Measurements from ENCODE around the gene PRKAR1B.

DNA sequence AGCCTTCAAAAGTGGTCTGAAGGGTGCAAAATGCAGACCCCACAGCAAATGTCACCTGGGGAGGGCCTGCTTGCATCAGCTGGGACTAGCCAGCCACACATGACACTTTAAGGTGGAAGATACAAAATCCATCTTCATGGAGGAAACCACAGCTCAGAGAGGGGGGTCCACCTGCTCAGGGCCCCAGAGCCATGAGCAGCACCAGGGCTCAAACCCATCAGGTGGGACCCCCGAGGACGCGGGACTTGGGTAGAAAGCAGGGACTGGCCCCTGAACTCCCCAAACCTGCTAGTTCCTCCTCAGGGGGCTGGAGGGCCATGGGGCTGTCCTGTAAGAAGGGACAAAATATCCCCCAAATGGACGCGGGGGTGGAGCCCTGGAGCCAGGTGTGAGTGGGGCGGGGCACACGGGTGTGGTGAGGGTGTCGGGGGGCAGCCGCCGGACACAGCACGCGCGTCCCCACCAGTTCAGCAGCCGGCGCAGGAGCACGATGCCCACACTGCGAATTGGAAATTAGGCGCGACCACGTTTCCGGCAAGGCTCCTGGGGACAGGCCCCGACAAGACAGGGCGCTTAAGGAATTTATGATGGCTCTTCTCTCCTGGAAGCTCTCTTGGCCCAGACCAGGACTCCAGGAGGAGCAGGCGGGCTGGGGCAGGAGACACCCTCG lies 215.5 kb downstream of the PRKAR1B start:
- TF ChIP-seq, protein P1, sequence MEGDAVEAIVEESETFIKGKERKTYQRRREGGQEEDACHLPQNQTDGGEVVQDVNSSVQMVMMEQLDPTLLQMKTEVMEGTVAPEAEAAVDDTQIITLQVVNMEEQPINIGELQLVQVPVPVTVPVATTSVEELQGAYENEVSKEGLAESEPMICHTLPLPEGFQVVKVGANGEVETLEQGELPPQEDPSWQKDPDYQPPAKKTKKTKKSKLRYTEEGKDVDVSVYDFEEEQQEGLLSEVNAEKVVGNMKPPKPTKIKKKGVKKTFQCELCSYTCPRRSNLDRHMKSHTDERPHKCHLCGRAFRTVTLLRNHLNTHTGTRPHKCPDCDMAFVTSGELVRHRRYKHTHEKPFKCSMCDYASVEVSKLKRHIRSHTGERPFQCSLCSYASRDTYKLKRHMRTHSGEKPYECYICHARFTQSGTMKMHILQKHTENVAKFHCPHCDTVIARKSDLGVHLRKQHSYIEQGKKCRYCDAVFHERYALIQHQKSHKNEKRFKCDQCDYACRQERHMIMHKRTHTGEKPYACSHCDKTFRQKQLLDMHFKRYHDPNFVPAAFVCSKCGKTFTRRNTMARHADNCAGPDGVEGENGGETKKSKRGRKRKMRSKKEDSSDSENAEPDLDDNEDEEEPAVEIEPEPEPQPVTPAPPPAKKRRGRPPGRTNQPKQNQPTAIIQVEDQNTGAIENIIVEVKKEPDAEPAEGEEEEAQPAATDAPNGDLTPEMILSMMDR (IDR thresholded peaks at IDR 0.05), result no peak
- TF ChIP-seq SIN3A (IDR thresholded peaks at IDR 0.05; ENCODE audit: borderline replicate concordance, insufficient read depth, low read depth, low read length) (no peak), POLR2AphosphoS5 (IDR thresholded peaks at IDR 0.05; ENCODE audit: low read depth, low read length) (no peak), TCF7L2 (IDR thresholded peaks at IDR 0.05; ENCODE audit: low read depth, low read length) (no peak)
- TF ChIP-seq, protein P2, sequence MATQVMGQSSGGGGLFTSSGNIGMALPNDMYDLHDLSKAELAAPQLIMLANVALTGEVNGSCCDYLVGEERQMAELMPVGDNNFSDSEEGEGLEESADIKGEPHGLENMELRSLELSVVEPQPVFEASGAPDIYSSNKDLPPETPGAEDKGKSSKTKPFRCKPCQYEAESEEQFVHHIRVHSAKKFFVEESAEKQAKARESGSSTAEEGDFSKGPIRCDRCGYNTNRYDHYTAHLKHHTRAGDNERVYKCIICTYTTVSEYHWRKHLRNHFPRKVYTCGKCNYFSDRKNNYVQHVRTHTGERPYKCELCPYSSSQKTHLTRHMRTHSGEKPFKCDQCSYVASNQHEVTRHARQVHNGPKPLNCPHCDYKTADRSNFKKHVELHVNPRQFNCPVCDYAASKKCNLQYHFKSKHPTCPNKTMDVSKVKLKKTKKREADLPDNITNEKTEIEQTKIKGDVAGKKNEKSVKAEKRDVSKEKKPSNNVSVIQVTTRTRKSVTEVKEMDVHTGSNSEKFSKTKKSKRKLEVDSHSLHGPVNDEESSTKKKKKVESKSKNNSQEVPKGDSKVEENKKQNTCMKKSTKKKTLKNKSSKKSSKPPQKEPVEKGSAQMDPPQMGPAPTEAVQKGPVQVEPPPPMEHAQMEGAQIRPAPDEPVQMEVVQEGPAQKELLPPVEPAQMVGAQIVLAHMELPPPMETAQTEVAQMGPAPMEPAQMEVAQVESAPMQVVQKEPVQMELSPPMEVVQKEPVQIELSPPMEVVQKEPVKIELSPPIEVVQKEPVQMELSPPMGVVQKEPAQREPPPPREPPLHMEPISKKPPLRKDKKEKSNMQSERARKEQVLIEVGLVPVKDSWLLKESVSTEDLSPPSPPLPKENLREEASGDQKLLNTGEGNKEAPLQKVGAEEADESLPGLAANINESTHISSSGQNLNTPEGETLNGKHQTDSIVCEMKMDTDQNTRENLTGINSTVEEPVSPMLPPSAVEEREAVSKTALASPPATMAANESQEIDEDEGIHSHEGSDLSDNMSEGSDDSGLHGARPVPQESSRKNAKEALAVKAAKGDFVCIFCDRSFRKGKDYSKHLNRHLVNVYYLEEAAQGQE (IDR thresholded peaks at IDR 0.05; ENCODE audit: insufficient read depth in 1 of 2, low read depth in 2 of 2, low read length in 1 of 2), result no peak
